Cardiac muscle cell (in vitro differentiated cells and primary cell): ENCODE data around the gene GPI. TPM values are rescaled to one million over a fixed set of nuclear protein-coding genes. Genes with fewer than 3 reads are reported as not detected.

Experiments
- DNase-seq, 2 donors: peaks; one replicate each; pipeline versions ENCODE4 v3.0.0 to v3.0.0-alpha.2; 2010 to 2017; ENCODE audit warnings: low read depth in 1 of 2, low spot score in 1 of 2
- H3K27ac ChIP-seq: fragments of 200-600 bp; sonication (generic); 2 replicates; pipeline ENCODE4 v1.5.1; 2016
- H3K27me3 ChIP-seq: fragments of 200-600 bp; sonication (generic); 2 replicates; pipeline ENCODE4 v1.6.0; 2016; ENCODE audit warnings: control low read depth
- H3K36me3 ChIP-seq: fragments of 200-600 bp; sonication (generic); 2 replicates; pipeline ENCODE4 v1.5.1; 2016; ENCODE audit warnings: control low read depth
- H3K4me1 ChIP-seq: fragments of 200-600 bp; sonication (generic); 2 replicates; pipeline ENCODE4 v1.8.1; 2017; ENCODE audit warnings: low read depth, mild to moderate bottlenecking, mixed run types
- H3K4me3 ChIP-seq: fragments of 200-600 bp; sonication (generic); 2 replicates; pipeline ENCODE4 v1.5.1; 2016; ENCODE audit warnings: mild to moderate bottlenecking
- H3K9me3 ChIP-seq: fragments of 200-600 bp; sonication (generic); 2 replicates; pipeline ENCODE4 v1.5.1; 2017; ENCODE audit warnings: low read depth, mild to moderate bottlenecking, control low read depth
- polyA plus RNA-seq: library from polyadenylated mRNA; unstranded; fragments of >200 nt; fragmentation: Nextera tagmentation; extraction: Ambion mirVana; gene quantifications from 2 replicates; pipeline ENCODE4 v1.2.1, GENCODE V29; 2016
- total RNA-seq: library from RNA; depleted of rRNA; stranded (reverse); fragments of >200 nt; gene quantifications from 2 replicates; pipeline ENCODE4 v1.2.3, GENCODE V29; 2016
- TF ChIP-seq, protein P1 (sequence below): IDR thresholded peaks from 2 replicates; pipeline ENCODE4 v1.5.1; 2012; ENCODE audit warnings: low read depth, mild to moderate bottlenecking, low read length

Gene GPI
- total and polyA plus RNA-seq, 2 experiments from 2014 or later = 618 to 862 TPM

DNA sequence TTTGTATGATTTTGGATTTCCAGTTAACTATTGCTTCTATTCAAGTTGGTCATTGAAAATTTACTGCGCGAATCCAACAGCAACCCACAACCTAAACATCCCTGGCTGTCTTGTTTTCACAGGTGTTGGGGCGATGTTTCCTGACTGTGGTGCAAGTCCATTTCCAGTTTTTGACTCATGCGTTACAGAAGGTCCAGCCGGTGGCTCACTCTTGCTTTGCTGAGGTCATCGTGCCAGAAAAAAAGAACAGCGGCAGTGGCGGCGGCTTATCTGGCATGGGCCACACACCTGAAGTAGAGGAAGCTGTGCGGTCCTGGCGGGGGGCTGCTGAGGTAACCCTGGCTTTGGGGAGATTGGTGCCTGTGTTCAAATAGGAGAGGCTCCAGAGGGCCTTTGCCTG is 45.2 kb upstream of the GPI start:
- Histone ChIP-seq H3K9me3 (no peaks in the 10 kb centered on the region), H3K27me3 (no peaks in the 10 kb centered on the region), H3K36me3 (no peaks in the 10 kb centered on the region), H3K4me3 (no peak overlapping the region), H3K4me1 (no peaks in the 10 kb centered on the region), H3K27ac (no peak overlapping the region)
- TF ChIP-seq, protein P1, sequence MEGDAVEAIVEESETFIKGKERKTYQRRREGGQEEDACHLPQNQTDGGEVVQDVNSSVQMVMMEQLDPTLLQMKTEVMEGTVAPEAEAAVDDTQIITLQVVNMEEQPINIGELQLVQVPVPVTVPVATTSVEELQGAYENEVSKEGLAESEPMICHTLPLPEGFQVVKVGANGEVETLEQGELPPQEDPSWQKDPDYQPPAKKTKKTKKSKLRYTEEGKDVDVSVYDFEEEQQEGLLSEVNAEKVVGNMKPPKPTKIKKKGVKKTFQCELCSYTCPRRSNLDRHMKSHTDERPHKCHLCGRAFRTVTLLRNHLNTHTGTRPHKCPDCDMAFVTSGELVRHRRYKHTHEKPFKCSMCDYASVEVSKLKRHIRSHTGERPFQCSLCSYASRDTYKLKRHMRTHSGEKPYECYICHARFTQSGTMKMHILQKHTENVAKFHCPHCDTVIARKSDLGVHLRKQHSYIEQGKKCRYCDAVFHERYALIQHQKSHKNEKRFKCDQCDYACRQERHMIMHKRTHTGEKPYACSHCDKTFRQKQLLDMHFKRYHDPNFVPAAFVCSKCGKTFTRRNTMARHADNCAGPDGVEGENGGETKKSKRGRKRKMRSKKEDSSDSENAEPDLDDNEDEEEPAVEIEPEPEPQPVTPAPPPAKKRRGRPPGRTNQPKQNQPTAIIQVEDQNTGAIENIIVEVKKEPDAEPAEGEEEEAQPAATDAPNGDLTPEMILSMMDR = no peak
- no peak for DNase-seq

DNA sequence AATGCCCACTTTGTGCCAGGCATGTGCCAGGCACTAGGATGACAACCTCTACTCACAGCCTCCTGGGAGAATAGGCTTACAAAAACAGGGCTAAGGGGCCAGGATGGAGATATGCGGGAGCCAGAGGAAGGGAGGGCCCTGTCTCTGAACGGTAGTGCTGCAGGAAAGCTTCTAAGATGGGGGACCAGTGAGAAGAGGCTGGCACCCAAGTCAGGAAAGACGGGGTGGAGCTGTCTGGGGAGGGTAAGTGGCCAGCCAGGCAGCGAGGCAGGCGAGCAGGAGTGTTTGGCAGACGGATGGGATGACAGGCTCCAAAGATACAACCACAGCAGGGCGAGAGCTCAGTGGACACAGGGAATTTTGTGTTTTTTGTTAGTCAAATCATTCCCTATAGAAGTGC is 44.7 kb upstream of the GPI start:
- no peak for DNase-seq
- H3K4me3 ChIP-seq = no peak overlapping the region
- H3K9me3 ChIP-seq = no peaks in the 10 kb centered on the region
- no peak overlapping the region for H3K27ac ChIP-seq
- H3K27me3 ChIP-seq = no peaks in the 10 kb centered on the region
- H3K4me1 ChIP-seq = no peaks in the 10 kb centered on the region
- TF ChIP-seq, protein P1 = no peak
- peaks cover 3% of the 10 kb centered on the region for H3K36me3 ChIP-seq

DNA sequence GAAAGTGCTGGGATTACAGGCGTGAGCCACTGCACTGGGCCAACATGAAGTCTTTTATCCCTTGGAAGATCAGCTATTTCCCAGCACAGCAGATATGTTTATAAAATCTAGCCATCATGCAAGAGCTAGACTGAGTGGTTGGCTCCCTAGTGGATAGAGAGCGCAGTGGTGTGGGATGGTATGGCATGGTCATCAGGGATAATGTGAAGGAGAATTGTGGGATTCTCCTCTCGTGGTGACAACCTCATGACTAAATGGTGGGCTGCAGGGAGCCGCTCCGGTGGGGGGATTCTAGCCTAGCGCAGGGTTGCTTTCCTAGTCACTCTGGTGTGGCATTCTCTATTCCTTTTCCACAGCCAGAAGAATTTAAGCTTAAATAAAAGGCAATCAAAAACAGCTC is 43.3 kb upstream of the GPI start:
- H3K4me1 ChIP-seq = no peaks in the 10 kb centered on the region
- no peaks in the 10 kb centered on the region for H3K27me3 ChIP-seq
- TF ChIP-seq, protein P1 = no peak
- peaks cover 6% of the 10 kb centered on the region for H3K36me3 ChIP-seq
- H3K4me3 ChIP-seq = no peak overlapping the region
- H3K27ac ChIP-seq = no peak overlapping the region
- H3K9me3 ChIP-seq = no peaks in the 10 kb centered on the region
- no peak for DNase-seq

DNA sequence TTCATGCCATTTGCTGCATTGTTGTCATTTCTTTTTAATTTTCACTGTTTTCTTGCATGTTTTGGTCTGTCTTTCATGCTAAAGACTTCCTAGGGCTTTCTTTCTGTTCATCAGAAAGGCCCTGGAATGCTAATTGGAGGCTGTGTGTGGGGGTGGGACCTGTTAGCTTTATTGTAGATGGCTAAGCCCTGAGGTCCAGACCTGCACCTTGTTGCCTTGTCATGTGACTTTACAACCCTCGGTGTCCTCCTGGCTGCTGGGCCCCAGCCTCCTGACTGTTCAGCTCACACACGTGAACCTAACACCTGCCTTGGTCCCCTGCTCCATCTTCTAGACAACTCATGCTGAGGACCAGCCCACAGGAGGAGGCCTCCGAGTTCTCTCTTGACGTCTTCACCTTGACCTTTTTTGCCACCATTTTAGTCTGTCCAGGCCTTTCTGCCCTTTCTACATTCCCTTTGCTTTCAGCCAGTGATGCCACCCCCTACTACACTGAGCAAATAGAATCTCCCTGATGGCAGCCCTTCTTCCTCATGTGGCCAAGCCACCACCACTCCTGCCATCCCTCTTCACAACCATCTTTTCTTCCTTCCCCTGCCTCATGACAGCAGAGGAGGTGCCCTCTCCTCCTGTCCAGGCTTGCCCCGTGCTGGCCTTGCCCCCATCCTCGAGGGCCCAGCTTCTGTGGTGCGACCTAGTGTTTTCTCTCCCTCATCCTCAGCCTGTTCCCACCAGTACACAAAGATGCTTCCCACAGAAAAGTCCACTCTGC is 41.4 kb upstream of the GPI start:
- H3K4me1 ChIP-seq = no peaks in the 10 kb centered on the region
- TF ChIP-seq, protein P1 = no peak
- no peak overlapping the region for H3K27ac ChIP-seq
- no peak overlapping the region for H3K4me3 ChIP-seq
- DNase-seq = no peak
- H3K36me3 ChIP-seq = peaks cover 19% of the 10 kb centered on the region
- H3K9me3 ChIP-seq = no peaks in the 10 kb centered on the region
- no peaks in the 10 kb centered on the region for H3K27me3 ChIP-seq

DNA sequence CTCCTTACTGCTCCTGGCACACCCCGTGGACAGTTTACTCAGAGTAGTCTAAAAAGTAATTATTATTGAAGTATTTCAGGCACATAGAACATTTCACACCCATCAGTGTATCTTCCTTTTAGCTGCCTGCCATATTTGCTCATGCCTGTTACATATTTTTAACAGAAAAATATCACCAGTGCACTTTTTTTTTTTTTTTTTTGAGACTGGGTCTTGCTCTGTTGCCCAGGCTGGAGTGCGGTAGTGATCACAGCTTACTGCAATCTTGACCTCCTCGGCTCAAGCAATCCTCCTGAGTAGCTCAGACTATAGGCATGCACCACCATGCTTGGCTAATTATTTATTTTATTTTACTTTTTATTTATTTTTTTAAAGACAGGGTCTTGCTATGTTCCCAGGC is 40.7 kb upstream of the GPI start:
- Histone ChIP-seq H3K27me3 (no peaks in the 10 kb centered on the region), H3K27ac (no peak overlapping the region), H3K36me3 (peaks cover 26% of the 10 kb centered on the region), H3K4me1 (no peaks in the 10 kb centered on the region), H3K9me3 (no peaks in the 10 kb centered on the region), H3K4me3 (no peak overlapping the region)
- TF ChIP-seq, protein P1 = no peak
- no peak for DNase-seq
